Measurements from ENCODE around the gene MASP2.

The MASP2 gene

DNA sequence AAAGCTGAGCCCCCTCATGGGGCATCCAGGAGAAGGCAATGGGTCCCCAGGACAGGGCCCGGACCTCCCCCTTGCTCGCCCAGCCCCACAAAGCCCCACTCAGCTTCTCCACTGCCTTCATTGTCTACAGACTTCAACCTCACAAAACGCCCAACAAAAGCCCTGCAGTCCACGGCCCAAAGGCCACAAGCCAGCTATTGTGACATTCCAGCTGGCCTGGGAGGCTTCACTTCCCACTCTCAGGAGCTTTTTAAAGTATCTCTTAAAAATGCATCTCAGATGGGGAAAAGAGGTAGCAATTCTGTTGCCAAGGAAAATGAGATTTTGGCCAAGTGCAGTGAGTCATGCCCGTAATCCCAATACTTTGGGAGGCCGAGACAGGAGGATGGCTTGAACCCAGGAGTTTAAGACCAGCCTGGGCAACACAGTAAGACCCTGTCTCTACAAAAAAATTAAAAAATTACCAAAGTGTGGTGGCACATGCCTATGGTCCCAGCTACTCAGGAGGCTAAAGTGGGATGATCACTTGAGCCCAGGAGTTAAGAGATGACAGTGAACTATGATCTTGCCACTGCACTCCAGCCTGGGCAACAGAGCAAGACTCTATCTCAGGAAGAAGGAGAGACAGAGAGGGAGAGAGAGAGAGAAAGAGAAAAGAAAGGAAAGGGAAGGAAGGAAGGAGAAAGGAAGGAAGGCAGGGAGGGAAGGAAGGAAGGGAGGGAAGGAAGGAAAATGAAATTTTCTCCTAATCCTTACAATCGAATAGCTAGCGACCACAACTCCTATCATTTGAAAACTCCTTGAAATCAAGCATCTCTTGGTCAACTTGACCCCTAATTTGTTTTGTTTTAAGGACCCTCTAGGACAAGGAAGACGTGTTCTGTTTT lies 66.0 kb downstream of the MASP2 start:
- no peaks in the 10 kb centered on the region for H4K20me1 ChIP-seq (ENCODE audit: insufficient read depth, low read length)
- no peaks in the 10 kb centered on the region for H3K4me1 ChIP-seq (ENCODE audit: insufficient read depth, low read length)
- no peak overlapping the region for H3K4me3 ChIP-seq (ENCODE audit: low read depth in 1 of 2, low read length in 2 of 2)
- no peaks in the 10 kb centered on the region for H3K36me3 ChIP-seq (ENCODE audit: insufficient read depth, low read length)
- no peak overlapping the region for H2AFZ ChIP-seq (ENCODE audit: low read depth, low read length)
- H3K27ac ChIP-seq (ENCODE audit: low read length): no peak overlapping the region
- H3K9ac ChIP-seq (ENCODE audit: low read depth, low read length): no peak overlapping the region
- H3K4me2 ChIP-seq (ENCODE audit: insufficient read depth, low read length): no peak overlapping the region
- H3K9me3 ChIP-seq (ENCODE audit: insufficient read depth, low read length, severe bottlenecking): no peaks in the 10 kb centered on the region
- ATAC-seq (ENCODE audit: insufficient read depth, low read depth): no peak
- H3K27me3 ChIP-seq (ENCODE audit: insufficient read depth, low read length, poor library complexity): peaks cover 4% of the 10 kb centered on the region
- H3K79me2 ChIP-seq (ENCODE audit: insufficient read depth, low read length): no peaks in the 10 kb centered on the region
- no peak for DNase-seq
- TF ChIP-seq, protein P1, sequence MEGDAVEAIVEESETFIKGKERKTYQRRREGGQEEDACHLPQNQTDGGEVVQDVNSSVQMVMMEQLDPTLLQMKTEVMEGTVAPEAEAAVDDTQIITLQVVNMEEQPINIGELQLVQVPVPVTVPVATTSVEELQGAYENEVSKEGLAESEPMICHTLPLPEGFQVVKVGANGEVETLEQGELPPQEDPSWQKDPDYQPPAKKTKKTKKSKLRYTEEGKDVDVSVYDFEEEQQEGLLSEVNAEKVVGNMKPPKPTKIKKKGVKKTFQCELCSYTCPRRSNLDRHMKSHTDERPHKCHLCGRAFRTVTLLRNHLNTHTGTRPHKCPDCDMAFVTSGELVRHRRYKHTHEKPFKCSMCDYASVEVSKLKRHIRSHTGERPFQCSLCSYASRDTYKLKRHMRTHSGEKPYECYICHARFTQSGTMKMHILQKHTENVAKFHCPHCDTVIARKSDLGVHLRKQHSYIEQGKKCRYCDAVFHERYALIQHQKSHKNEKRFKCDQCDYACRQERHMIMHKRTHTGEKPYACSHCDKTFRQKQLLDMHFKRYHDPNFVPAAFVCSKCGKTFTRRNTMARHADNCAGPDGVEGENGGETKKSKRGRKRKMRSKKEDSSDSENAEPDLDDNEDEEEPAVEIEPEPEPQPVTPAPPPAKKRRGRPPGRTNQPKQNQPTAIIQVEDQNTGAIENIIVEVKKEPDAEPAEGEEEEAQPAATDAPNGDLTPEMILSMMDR (IDR thresholded peaks at IDR 0.05; ENCODE audit: borderline replicate concordance, extremely low read depth, low read length, poor library complexity, severe bottlenecking): no peak

GRCh38 chr1:10980094-10980577 lies 66.9 kb downstream of the MASP2 start:
- Histone ChIP-seq H3K4me2 (ENCODE audit: insufficient read depth, low read length) (no peak overlapping the region), H3K9me3 (ENCODE audit: insufficient read depth, low read length, severe bottlenecking) (no peaks in the 10 kb centered on the region), H4K20me1 (ENCODE audit: insufficient read depth, low read length) (no peaks in the 10 kb centered on the region), H3K4me3 (ENCODE audit: low read depth in 1 of 2, low read length in 2 of 2) (no peak overlapping the region), H2AFZ (ENCODE audit: low read depth, low read length) (no peak overlapping the region), H3K27me3 (ENCODE audit: insufficient read depth, low read length, poor library complexity) (no peaks in the 10 kb centered on the region), H3K36me3 (ENCODE audit: insufficient read depth, low read length) (no peaks in the 10 kb centered on the region), H3K4me1 (ENCODE audit: insufficient read depth, low read length) (no peaks in the 10 kb centered on the region), H3K27ac (ENCODE audit: low read length) (no peak overlapping the region), H3K79me2 (ENCODE audit: insufficient read depth, low read length) (no peaks in the 10 kb centered on the region), H3K9ac (ENCODE audit: low read depth, low read length) (no peak overlapping the region)
- DNase-seq: no peak
- no peak for TF ChIP-seq EZH2 (IDR thresholded peaks at IDR 0.05; ENCODE audit: borderline replicate concordance, low read depth, low read length, severe bottlenecking)
- TF ChIP-seq, protein P1 (IDR thresholded peaks at IDR 0.05; ENCODE audit: borderline replicate concordance, extremely low read depth, low read length, poor library complexity, severe bottlenecking): no peak
- ATAC-seq (ENCODE audit: insufficient read depth, low read depth): no peak

DNA sequence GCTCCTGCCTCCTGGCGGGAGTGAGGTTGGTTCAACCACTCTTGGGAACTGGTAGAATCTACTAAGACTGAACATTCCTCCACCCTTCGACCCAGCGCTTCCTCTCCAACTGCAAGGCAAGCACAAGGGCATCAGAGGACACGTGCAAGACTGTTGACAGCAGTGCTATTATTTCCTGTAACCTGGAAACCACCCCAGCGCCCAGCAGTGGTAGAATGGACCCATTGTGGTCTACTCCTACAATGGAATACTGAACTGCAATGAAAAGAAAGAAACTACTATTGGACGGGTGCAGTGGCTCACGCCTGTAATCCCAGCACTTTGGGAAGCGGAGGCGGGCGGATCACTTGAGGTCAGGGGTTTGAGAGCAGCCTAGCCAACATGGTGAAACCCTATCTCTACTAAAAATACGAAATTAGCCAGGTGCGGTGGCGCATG lies 67.5 kb downstream of the MASP2 start:
- Histone ChIP-seq H3K36me3 (ENCODE audit: insufficient read depth, low read length) (no peaks in the 10 kb centered on the region), H3K27me3 (ENCODE audit: insufficient read depth, low read length, poor library complexity) (no peaks in the 10 kb centered on the region), H3K4me1 (ENCODE audit: insufficient read depth, low read length) (no peaks in the 10 kb centered on the region), H4K20me1 (ENCODE audit: insufficient read depth, low read length) (no peaks in the 10 kb centered on the region), H3K4me3 (ENCODE audit: low read depth in 1 of 2, low read length in 2 of 2) (no peak overlapping the region), H3K27ac (ENCODE audit: low read length) (no peak overlapping the region), H3K4me2 (ENCODE audit: insufficient read depth, low read length) (no peak overlapping the region), H3K9me3 (ENCODE audit: insufficient read depth, low read length, severe bottlenecking) (no peaks in the 10 kb centered on the region), H3K9ac (ENCODE audit: low read depth, low read length) (no peak overlapping the region), H2AFZ (ENCODE audit: low read depth, low read length) (no peak overlapping the region), H3K79me2 (ENCODE audit: insufficient read depth, low read length) (no peaks in the 10 kb centered on the region)
- ATAC-seq (ENCODE audit: insufficient read depth, low read depth) (no peak; the same call in 2 of the 3 replicates), DNase-seq (no peak)
- TF ChIP-seq, protein P1 (IDR thresholded peaks at IDR 0.05; ENCODE audit: borderline replicate concordance, extremely low read depth, low read length, poor library complexity, severe bottlenecking): no peak
- no peak for TF ChIP-seq EZH2 (IDR thresholded peaks at IDR 0.05; ENCODE audit: borderline replicate concordance, low read depth, low read length, severe bottlenecking)

Data from DND-41 (cell line).